Esophagus squamous epithelium (tissue), 4 donors: ENCODE results near the gene COX7B.

Source experiments
- CTCF ChIP-seq, 6 experiments: fragments of 450-650 bp in 4 of 6; fragments of 200-600 bp in 2 of 6; sonication (generic) in 2 of 6; IDR thresholded peaks; one replicate each; pipeline ENCODE4 v1.5.1; 2016 to 2019; ENCODE audit warnings: antibody characterized with exemption in 6 of 6, mild to moderate bottlenecking in 4 of 6, moderate library complexity in 4 of 6
- POLR2A ChIP-seq, 4 donors: fragments of 450-650 bp; IDR thresholded peaks; one replicate each; pipeline ENCODE4 v1.6.1; 2017; ENCODE audit warnings: antibody characterized with exemption in 4 of 4, mild to moderate bottlenecking in 4 of 4, moderate library complexity in 3 of 4

- TF ChIP-seq POLR2A (IDR thresholded peaks at IDR 0.05) = peak in 2 of 4 donors; percentile 26 to 69
- peak; percentile 25 to 62 (median 53) for TF ChIP-seq CTCF (IDR thresholded peaks at IDR 0.05)
These were observed 11.0 kb downstream of the COX7B start, which contains the start of gene ATP7A for GRCh38 chrX:77910108-77910840.
